ENCODE measurements around the gene CTSD. TPM values are rescaled to one million over a fixed set of nuclear protein-coding genes. Genes with fewer than 3 reads are reported as not detected.

CTSD gene
- polyA plus RNA-seq, 1 donor from 2014 or later, result 30.5 TPM

- Histone ChIP-seq H3K9me3 (ENCODE audit: low read length) (no peaks in the 10 kb centered on the region), H3K79me2 (replicated peaks; ENCODE audit: insufficient read depth, low read length) (no peaks in the 10 kb centered on the region), H3K36me3 (ENCODE audit: insufficient read depth, low read length) (no peaks in the 10 kb centered on the region), H3K27me3 (ENCODE audit: insufficient read depth, low read depth, low read length) (no peaks in the 10 kb centered on the region), H3F3A (ENCODE audit: insufficient read depth, low read length, poor library complexity, severe bottlenecking) (no peaks in the 10 kb centered on the region), H3K4me3 (ENCODE audit: low read length) (no peak overlapping the region), H3K9ac (ENCODE audit: low read length) (no peak overlapping the region), H3K9me2 (ENCODE audit: insufficient read depth, low read length) (no peaks in the 10 kb centered on the region), H4K20me1 (ENCODE audit: insufficient read depth) (no peaks in the 10 kb centered on the region), H3K4me2 (ENCODE audit: low read length) (no peak overlapping the region), H3K27ac (ENCODE audit: low read length) (no peak overlapping the region), H2AFZ (ENCODE audit: low read depth, low read length) (no peak overlapping the region)
- no peak for TF ChIP-seq REST (IDR thresholded peaks at IDR 0.05; ENCODE audit: borderline replicate concordance)
- no peak for TF ChIP-seq SMC3 (conservative IDR thresholded peaks at IDR 0.05; ENCODE audit: poor library complexity)
- TF ChIP-seq EP300 (conservative IDR thresholded peaks at IDR 0.05; ENCODE audit: poor library complexity, severe bottlenecking), result no peak
- TF ChIP-seq MXI1 (conservative IDR thresholded peaks at IDR 0.05; ENCODE audit: poor library complexity, severe bottlenecking), result no peak
- no peak for TF ChIP-seq EZH2 (IDR thresholded peaks at IDR 0.05; ENCODE audit: borderline replicate concordance, insufficient read depth, low read length, poor library complexity, severe bottlenecking)
- TF ChIP-seq POLR2AphosphoS5 (IDR thresholded peaks at IDR 0.05), result no peak
- no peak for TF ChIP-seq TAF1 (IDR thresholded peaks at IDR 0.05; ENCODE audit: low read depth)
- no peak for TF ChIP-seq RAD21 (conservative IDR thresholded peaks at IDR 0.05)
- no peak for TF ChIP-seq CTCF (IDR thresholded peaks at IDR 0.05; ENCODE audit: poor library complexity, severe bottlenecking)
Observed at GRCh38 chr11:1792461-1792860, 28.7 kb upstream of the CTSD start.

GRCh38 chr11:1791912-1792311 lies 28.2 kb upstream of the CTSD start:
- no peaks in the 10 kb centered on the region for H3K36me3 ChIP-seq (ENCODE audit: insufficient read depth, low read length)
- no peak overlapping the region for H3K27ac ChIP-seq (ENCODE audit: low read length)
- H4K20me1 ChIP-seq (ENCODE audit: insufficient read depth), result no peaks in the 10 kb centered on the region
- H3K9me3 ChIP-seq (ENCODE audit: low read length), result no peaks in the 10 kb centered on the region
- no peaks in the 10 kb centered on the region for H3K79me2 ChIP-seq (replicated peaks; ENCODE audit: insufficient read depth, low read length)
- H3K9ac ChIP-seq (ENCODE audit: low read length), result no peak overlapping the region
- no peaks in the 10 kb centered on the region for H3K27me3 ChIP-seq (ENCODE audit: insufficient read depth, low read depth, low read length)
- H2AFZ ChIP-seq (ENCODE audit: low read depth, low read length), result no peak overlapping the region
- TF ChIP-seq REST (IDR thresholded peaks at IDR 0.05; ENCODE audit: borderline replicate concordance) (no peak), EZH2 (IDR thresholded peaks at IDR 0.05; ENCODE audit: borderline replicate concordance, insufficient read depth, low read length, poor library complexity, severe bottlenecking) (no peak), MXI1 (conservative IDR thresholded peaks at IDR 0.05; ENCODE audit: poor library complexity, severe bottlenecking) (no peak), POLR2AphosphoS5 (IDR thresholded peaks at IDR 0.05) (no peak), CTCF (IDR thresholded peaks at IDR 0.05; ENCODE audit: poor library complexity, severe bottlenecking) (no peak), EP300 (conservative IDR thresholded peaks at IDR 0.05; ENCODE audit: poor library complexity, severe bottlenecking) (no peak), SMC3 (conservative IDR thresholded peaks at IDR 0.05; ENCODE audit: poor library complexity) (no peak), RAD21 (conservative IDR thresholded peaks at IDR 0.05) (no peak), TAF1 (IDR thresholded peaks at IDR 0.05; ENCODE audit: low read depth) (no peak)
- H3K4me3 ChIP-seq (ENCODE audit: low read length), result no peak overlapping the region
- H3K4me2 ChIP-seq (ENCODE audit: low read length), result no peak overlapping the region
- H3K9me2 ChIP-seq (ENCODE audit: insufficient read depth, low read length), result no peaks in the 10 kb centered on the region
- H3F3A ChIP-seq (ENCODE audit: insufficient read depth, low read length, poor library complexity, severe bottlenecking), result no peaks in the 10 kb centered on the region

All from neural cell (in vitro differentiated cells).